Esophagus muscularis mucosa (tissue), 3 donors: ENCODE measurements around the gene IFNL2.

Experiments used
- POLR2A ChIP-seq: fragments of 450-650 bp; IDR thresholded peaks from one replicate; pipeline ENCODE4 v1.6.1; 2017; ENCODE audit warnings: antibody characterized with exemption, moderate library complexity, mild to moderate bottlenecking, low read depth
- TF ChIP-seq, protein P1 (sequence below), 3 experiments: fragments of 200-600 bp in 2 of 3; fragments of 450-650 bp in 1 of 3; sonication (generic) in 2 of 3; IDR thresholded peaks; one replicate each; pipeline ENCODE4 v1.5.1; 2017 to 2019; ENCODE audit warnings: antibody characterized with exemption in 3 of 3, mild to moderate bottlenecking in 2 of 3, moderate library complexity in 1 of 3

DNA sequence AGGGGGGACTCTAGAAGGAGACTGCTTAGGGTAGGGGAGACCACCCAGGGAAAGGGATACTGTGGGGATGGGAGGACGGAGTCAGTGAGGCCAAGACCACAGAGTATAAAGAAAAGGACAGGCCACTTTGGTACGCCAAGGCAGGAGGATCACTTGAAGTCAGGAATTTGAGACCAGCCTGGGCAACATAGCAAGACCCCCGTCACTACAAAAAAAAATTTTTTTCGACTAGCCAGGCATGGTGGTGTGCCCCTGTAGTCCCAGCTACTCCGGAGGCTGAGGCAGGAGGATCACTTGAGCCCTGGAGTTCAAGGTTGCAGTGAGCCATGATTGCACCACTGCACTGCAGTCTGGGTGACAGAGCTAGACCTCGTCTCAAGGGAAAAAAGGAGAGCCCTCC is 30.0 kb upstream of the IFNL2 start:
- TF ChIP-seq, protein P1, sequence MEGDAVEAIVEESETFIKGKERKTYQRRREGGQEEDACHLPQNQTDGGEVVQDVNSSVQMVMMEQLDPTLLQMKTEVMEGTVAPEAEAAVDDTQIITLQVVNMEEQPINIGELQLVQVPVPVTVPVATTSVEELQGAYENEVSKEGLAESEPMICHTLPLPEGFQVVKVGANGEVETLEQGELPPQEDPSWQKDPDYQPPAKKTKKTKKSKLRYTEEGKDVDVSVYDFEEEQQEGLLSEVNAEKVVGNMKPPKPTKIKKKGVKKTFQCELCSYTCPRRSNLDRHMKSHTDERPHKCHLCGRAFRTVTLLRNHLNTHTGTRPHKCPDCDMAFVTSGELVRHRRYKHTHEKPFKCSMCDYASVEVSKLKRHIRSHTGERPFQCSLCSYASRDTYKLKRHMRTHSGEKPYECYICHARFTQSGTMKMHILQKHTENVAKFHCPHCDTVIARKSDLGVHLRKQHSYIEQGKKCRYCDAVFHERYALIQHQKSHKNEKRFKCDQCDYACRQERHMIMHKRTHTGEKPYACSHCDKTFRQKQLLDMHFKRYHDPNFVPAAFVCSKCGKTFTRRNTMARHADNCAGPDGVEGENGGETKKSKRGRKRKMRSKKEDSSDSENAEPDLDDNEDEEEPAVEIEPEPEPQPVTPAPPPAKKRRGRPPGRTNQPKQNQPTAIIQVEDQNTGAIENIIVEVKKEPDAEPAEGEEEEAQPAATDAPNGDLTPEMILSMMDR (IDR thresholded peaks at IDR 0.05) = no peak
- TF ChIP-seq POLR2A = no peak
